ENCODE results near the gene KCNT2.
A peak's percentile ranks its signal among the peaks of the same experiment; 100 is the strongest.

Gene KCNT2

DNA sequence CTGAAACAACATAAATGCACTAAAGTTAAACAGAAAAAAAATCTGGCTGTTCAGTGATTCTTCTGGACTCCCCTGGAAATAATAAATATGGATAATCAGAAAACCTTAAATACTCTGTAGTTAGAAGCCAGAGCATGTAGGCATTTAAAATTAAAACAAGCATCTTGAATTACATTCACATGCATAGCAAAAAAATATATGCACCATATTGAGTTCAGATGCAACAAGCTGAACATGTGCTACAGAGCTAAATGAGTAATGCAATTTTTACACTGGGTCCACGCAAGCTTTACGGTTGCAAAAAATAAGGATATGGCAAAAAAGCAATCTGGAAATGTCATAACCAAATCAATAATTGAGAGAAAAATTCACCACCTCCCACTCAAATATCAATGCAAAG is 11.5 kb upstream of the KCNT2 start:
- in situ Hi-C loops (cut with MboI; ENCODE audit: low sequenced_read_pairs), result no loop called here
- H3K36me3 ChIP-seq (replicated peaks), result no peaks in the 10 kb centered on the region
- no peak overlapping the region for H3K4me3 ChIP-seq
- H3K4me1 ChIP-seq, result no peaks in the 10 kb centered on the region
- no peak for DNase-seq (ENCODE audit: low spot score in 2 of 2)
- no peaks in the 10 kb centered on the region for H3K27me3 ChIP-seq (ENCODE audit: low read depth)
- H3K9me3 ChIP-seq, result no peaks in the 10 kb centered on the region

GRCh38 chr1:196611873-196612272 is 3.6 kb upstream of the KCNT2 start:
- H3K36me3 ChIP-seq (replicated peaks), result no peaks in the 10 kb centered on the region
- peak in 1 of 2 experiments; percentile 53 for DNase-seq (ENCODE audit: low spot score in 2 of 2)
- H3K4me1 ChIP-seq, result peaks cover 6% of the 10 kb centered on the region; the same call in 1 of the 2 replicates
- H3K27me3 ChIP-seq (ENCODE audit: low read depth), result no peaks in the 10 kb centered on the region
- no peaks in the 10 kb centered on the region for H3K9me3 ChIP-seq
- in situ Hi-C loops (cut with MboI; ENCODE audit: low sequenced_read_pairs), result no loop called here
- no peak overlapping the region for H3K4me3 ChIP-seq

GRCh38 chr1:196609370-196609737 is 1.1 kb upstream of the KCNT2 start:
- H3K9me3 ChIP-seq, result no peaks in the 10 kb centered on the region
- no peak for DNase-seq (ENCODE audit: low spot score in 2 of 2)
- in situ Hi-C loops (cut with MboI; ENCODE audit: low sequenced_read_pairs), result no loop called here
- no peak overlapping the region for H3K4me3 ChIP-seq
- H3K4me1 ChIP-seq, result peaks cover 6% of the 10 kb centered on the region; the same call in 1 of the 2 replicates
- no peaks in the 10 kb centered on the region for H3K36me3 ChIP-seq (replicated peaks)
- H3K27me3 ChIP-seq (ENCODE audit: low read depth), result no peaks in the 10 kb centered on the region

DNA sequence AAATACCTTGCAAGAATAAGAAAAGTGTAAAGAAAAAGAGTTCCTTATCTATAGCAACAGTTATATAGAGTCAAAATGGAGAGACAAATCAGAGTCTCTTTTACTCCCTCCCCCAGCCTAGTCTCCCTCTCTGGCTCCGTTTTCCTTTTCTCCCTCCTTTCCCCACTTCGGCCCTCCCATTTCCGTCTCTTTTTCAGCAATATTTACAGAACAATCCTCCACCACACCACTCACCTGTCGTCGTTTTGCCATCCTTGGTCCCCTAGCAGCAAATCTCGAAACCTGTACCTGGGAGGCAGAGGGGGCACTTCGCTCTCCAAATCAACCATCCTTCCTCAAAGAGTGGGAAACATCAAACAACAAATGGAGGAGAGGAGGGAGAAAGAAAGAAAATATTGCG is 259 bp downstream of the KCNT2 start:
- no peaks in the 10 kb centered on the region for H3K9me3 ChIP-seq
- H3K27me3 ChIP-seq (ENCODE audit: low read depth), result no peaks in the 10 kb centered on the region
- no peak overlapping the region for H3K4me3 ChIP-seq
- peaks cover 6% of the 10 kb centered on the region; the same call in 1 of the 2 replicates for H3K4me1 ChIP-seq
- in situ Hi-C loops (cut with MboI; ENCODE audit: low sequenced_read_pairs), result no loop called here
- H3K36me3 ChIP-seq (replicated peaks), result no peaks in the 10 kb centered on the region
- no peak for DNase-seq (ENCODE audit: low spot score in 2 of 2)

DNA sequence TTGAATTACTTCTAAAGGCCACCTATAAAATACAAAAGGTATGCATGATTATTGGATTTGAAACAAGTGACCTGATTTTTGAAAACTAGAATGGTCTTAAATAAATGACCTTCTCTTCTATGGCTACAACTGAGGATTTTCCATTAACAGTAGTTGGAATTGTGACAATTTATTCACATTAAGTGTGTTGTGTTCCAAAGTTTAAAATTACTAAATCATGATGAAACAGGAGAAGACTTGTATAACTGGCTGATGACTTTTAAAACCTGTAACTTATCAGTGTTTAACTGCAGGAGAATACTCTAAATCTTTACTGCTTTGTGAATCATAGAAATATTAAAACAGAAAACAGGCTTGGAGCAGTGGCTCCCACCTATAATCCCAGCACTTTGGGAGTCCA is 4.6 kb downstream of the KCNT2 start:
- Histone ChIP-seq H3K4me3 (no peak overlapping the region), H3K36me3 (replicated peaks) (no peaks in the 10 kb centered on the region), H3K9me3 (no peaks in the 10 kb centered on the region), H3K4me1 (peaks cover 4% of the 10 kb centered on the region), H3K27me3 (ENCODE audit: low read depth) (no peaks in the 10 kb centered on the region)
- in situ Hi-C loops (cut with MboI; ENCODE audit: low sequenced_read_pairs), result no loop called here
- no peak for DNase-seq (ENCODE audit: low spot score in 2 of 2)

GRCh38 chr1:196598942-196599748 is 9.1 kb downstream of the KCNT2 start:
- in situ Hi-C loops (cut with MboI; ENCODE audit: low sequenced_read_pairs), result no loop called here
- Histone ChIP-seq H3K36me3 (replicated peaks) (no peaks in the 10 kb centered on the region), H3K9me3 (no peaks in the 10 kb centered on the region), H3K4me1 (peaks cover 4% of the 10 kb centered on the region), H3K27me3 (ENCODE audit: low read depth) (no peaks in the 10 kb centered on the region), H3K4me3 (no peak overlapping the region)
- DNase-seq (ENCODE audit: low spot score in 2 of 2), result peak in 1 of 2 experiments; percentile 68

GRCh38 chr1:196594700-196595099 is 13.5 kb downstream of the KCNT2 start:
- in situ Hi-C loops (cut with MboI; ENCODE audit: low sequenced_read_pairs), result no loop called here
- Histone ChIP-seq H3K9me3 (no peaks in the 10 kb centered on the region), H3K36me3 (replicated peaks) (no peaks in the 10 kb centered on the region), H3K27me3 (ENCODE audit: low read depth) (no peaks in the 10 kb centered on the region), H3K4me1 (peaks cover 4% of the 10 kb centered on the region), H3K4me3 (no peak overlapping the region)
- no peak for DNase-seq (ENCODE audit: low spot score in 2 of 2)

GRCh38 chr1:196593955-196594354 is 14.3 kb downstream of the KCNT2 start:
- H3K27me3 ChIP-seq (ENCODE audit: low read depth), result no peaks in the 10 kb centered on the region
- in situ Hi-C loops (cut with MboI; ENCODE audit: low sequenced_read_pairs), result no loop called here

GRCh38 chr1:196590959-196591358 is 17.3 kb downstream of the KCNT2 start:
- in situ Hi-C loops (cut with MboI; ENCODE audit: low sequenced_read_pairs), result no loop called here
- peaks cover 11% of the 10 kb centered on the region for H3K4me1 ChIP-seq
- no peaks in the 10 kb centered on the region for H3K36me3 ChIP-seq (replicated peaks)
- no peaks in the 10 kb centered on the region for H3K27me3 ChIP-seq (ENCODE audit: low read depth)
- H3K4me3 ChIP-seq, result no peak overlapping the region
- H3K9me3 ChIP-seq, result no peaks in the 10 kb centered on the region
- DNase-seq (ENCODE audit: low spot score in 2 of 2), result no peak

More at GRCh38 chr1:196593955-196594354, 14.3 kb downstream of the KCNT2 start:
- no peaks in the 10 kb centered on the region for H3K36me3 ChIP-seq (replicated peaks)
- no peak for DNase-seq (ENCODE audit: low spot score in 2 of 2)
- no peak overlapping the region for H3K4me3 ChIP-seq
- H3K4me1 ChIP-seq, result 0 out of 2 replicates have a peak, but pooled peaks cover under 1% of the 10 kb centered on the region
- H3K9me3 ChIP-seq, result no peaks in the 10 kb centered on the region

GRCh38 chr1:196590012-196590708 is 18.1 kb downstream of the KCNT2 start:
- in situ Hi-C loops (cut with MboI; ENCODE audit: low sequenced_read_pairs), result no loop called here
- no peak for DNase-seq (ENCODE audit: low spot score in 2 of 2)
- Histone ChIP-seq H3K36me3 (replicated peaks) (no peaks in the 10 kb centered on the region), H3K9me3 (no peaks in the 10 kb centered on the region), H3K4me1 (peaks cover 11% of the 10 kb centered on the region), H3K27me3 (ENCODE audit: low read depth) (no peaks in the 10 kb centered on the region), H3K4me3 (no peak overlapping the region)

- no peak for DNase-seq (ENCODE audit: low spot score in 2 of 2)
- Histone ChIP-seq H3K4me1 (peaks cover 11% of the 10 kb centered on the region), H3K9me3 (no peaks in the 10 kb centered on the region), H3K36me3 (replicated peaks) (no peaks in the 10 kb centered on the region), H3K27me3 (ENCODE audit: low read depth) (no peaks in the 10 kb centered on the region), H3K4me3 (no peak overlapping the region)
- in situ Hi-C loops (cut with MboI; ENCODE audit: low sequenced_read_pairs), result no loop called here
Measured at GRCh38 chr1:196584696-196585095, 23.5 kb downstream of the KCNT2 start.

GRCh38 chr1:196577386-196577785 is 30.9 kb downstream of the KCNT2 start:
- H3K36me3 ChIP-seq (replicated peaks), result no peaks in the 10 kb centered on the region
- no peaks in the 10 kb centered on the region for H3K9me3 ChIP-seq
- DNase-seq (ENCODE audit: low spot score in 2 of 2), result peak; percentile 10 to 36
- H3K27me3 ChIP-seq (ENCODE audit: low read depth), result no peaks in the 10 kb centered on the region
- in situ Hi-C loops (cut with MboI; ENCODE audit: low sequenced_read_pairs), result no loop called here
- H3K4me1 ChIP-seq, result peaks cover 6% of the 10 kb centered on the region
- no peak overlapping the region for H3K4me3 ChIP-seq

DNA sequence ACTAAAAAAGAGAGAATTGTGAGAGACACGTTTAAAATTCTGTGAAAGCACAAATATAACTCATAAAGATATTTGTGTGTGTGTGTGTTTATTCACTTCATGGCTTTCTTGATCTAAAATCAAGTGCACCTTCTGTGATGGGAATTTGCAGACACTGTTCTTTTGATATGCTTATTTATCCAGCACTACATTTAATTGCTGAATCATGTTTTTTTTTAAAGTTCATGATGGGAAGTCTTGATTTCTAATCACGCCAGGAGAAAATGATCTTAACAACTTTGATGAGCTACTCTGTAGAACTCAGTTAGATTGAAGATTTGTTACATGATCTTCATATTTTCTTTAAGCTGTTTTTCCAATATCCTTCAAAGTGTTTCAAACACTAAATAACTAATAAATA is 35.0 kb downstream of the KCNT2 start:
- Histone ChIP-seq H3K4me3 (no peak overlapping the region), H3K9me3 (no peaks in the 10 kb centered on the region), H3K36me3 (replicated peaks) (no peaks in the 10 kb centered on the region), H3K27me3 (ENCODE audit: low read depth) (no peaks in the 10 kb centered on the region), H3K4me1 (peaks cover 6% of the 10 kb centered on the region)
- in situ Hi-C loops (cut with MboI; ENCODE audit: low sequenced_read_pairs), result no loop called here
- DNase-seq (ENCODE audit: low spot score in 2 of 2), result no peak

DNA sequence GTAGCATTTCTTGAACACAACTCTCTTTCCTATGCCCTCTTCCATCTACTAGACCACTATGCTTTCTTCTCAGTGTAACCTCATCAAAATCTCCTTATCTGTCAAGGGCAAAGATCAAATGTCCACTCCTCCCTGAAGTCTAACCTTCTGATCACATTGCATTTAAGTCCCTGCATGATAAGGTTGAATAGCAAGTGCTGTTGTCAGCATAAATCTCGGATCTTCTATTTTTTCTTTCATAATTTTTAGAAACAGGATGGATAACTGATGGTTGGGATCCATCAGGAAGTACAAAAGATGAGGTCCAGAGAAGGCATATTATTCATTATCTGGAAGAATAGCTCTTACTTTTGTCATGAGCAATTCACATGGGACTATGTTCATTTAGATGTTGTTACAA is 41.0 kb downstream of the KCNT2 start:
- H3K27me3 ChIP-seq (ENCODE audit: low read depth), result no peaks in the 10 kb centered on the region
- H3K4me3 ChIP-seq, result no peak overlapping the region
- no peak for DNase-seq (ENCODE audit: low spot score in 2 of 2)
- H3K4me1 ChIP-seq, result no peaks in the 10 kb centered on the region
- H3K36me3 ChIP-seq (replicated peaks), result no peaks in the 10 kb centered on the region
- no peaks in the 10 kb centered on the region for H3K9me3 ChIP-seq
- in situ Hi-C loops (cut with MboI; ENCODE audit: low sequenced_read_pairs), result no loop called here
